ENCODE data around the gene ARHGAP18.

Gene ARHGAP18

GRCh38 chr6:129568015-129568414 is 142.0 kb downstream of the ARHGAP18 start:
- no peak for DNase-seq

- DNase-seq: peak; percentile 28 to 29
Measured at GRCh38 chr6:129567374-129567773, 142.6 kb downstream of the ARHGAP18 start.

- no peak for DNase-seq
Measured at GRCh38 chr6:129565811-129566210, 144.2 kb downstream of the ARHGAP18 start.

DNA sequence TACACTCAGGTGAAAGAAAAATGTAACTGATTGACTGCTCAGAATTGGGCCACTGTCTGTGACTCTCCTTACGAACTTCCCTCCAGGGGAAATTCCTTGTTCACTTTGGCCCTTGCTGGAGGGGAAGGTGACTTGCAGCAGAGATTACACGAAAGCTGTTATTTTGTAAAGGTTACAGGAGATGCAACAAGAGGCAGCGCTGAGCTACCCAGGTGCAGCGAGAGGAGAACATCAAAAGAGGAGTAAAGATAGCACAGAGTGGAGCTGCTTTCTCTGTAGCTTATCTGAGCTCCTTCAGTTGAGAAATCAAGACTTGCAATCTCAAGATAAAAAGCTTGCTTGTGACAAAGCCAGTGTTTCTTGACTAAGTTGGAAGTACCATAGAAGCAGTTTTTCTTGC is 144.6 kb downstream of the ARHGAP18 start:
- DNase-seq: no peak

GRCh38 chr6:129558248-129558647 is 151.7 kb downstream of the ARHGAP18 start:
- no peak for DNase-seq

DNA sequence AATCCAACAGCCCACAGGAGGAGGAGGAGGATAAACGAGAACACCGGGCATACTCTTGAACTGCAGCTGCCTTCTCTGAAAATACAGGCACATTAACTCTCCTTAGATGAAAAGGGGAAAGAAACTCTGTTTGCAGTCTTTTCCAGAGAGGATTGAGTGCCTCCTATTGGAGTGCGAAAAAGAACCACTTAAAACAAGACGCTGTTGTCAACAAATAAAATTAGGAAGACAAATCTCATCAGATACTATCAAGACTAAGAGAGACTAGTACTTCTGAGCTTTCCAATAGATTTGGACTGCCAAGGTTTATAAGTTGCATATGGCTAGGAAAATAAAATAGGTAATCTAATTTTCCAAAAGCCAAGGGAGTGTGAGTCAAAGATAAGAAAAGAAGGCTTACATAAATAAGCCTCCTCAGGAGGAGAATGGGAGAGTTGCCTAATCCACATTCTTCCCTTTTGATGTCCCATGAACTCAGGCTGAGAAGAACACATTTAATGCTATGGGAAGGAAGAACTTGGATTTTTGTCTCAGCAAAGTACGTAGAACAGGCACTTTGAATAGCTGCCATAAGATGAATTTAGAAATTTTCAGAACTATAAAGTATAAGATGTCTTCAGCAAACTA is 154.7 kb downstream of the ARHGAP18 start:
- no peak for DNase-seq

DNA sequence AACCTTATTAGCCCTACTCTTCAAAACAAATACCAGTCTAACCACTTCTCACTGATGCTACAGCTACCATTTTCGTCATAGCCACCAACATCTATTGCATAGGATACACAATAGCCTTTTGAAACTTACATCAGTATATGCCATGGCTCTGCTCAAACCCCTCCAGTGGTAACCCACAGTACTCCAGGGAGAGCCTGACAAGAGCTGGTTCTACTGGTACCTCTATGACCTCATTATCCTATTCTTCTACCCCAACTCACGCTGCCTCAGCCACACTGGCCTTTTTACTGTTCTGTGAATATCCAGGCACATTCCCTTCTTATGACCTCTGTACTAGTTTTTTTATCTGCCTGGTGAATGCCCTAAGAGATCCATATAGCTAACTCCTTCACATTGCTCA is 157.6 kb downstream of the ARHGAP18 start:
- DNase-seq: no peak

GRCh38 chr6:129551486-129551885 is 158.5 kb downstream of the ARHGAP18 start:
- no peak for DNase-seq

- DNase-seq: no peak
Measured at GRCh38 chr6:129546702-129547101, 163.3 kb downstream of the ARHGAP18 start.

GRCh38 chr6:129544892-129545612 is 164.9 kb downstream of the ARHGAP18 start:
- DNase-seq: no peak

GRCh38 chr6:129543981-129544380 is 166.0 kb downstream of the ARHGAP18 start:
- DNase-seq: no peak

- DNase-seq: no peak
Measured at GRCh38 chr6:129542705-129543104, 167.3 kb downstream of the ARHGAP18 start.

GRCh38 chr6:129539032-129539431 is 170.9 kb downstream of the ARHGAP18 start:
- no peak for DNase-seq

GRCh38 chr6:129536271-129536670 is 173.7 kb downstream of the ARHGAP18 start:
- no peak for DNase-seq

GRCh38 chr6:129534926-129535325 is 175.1 kb downstream of the ARHGAP18 start:
- no peak for DNase-seq

All from activated CD4-positive, alpha-beta T cell treated with anti-CD3 and anti-CD28 coated beads, Interleukin-2, amount 50 U/mL, for 4 hours (primary cell).